NCI-H460 (cell line): ENCODE results near the gene NEK10. TPM values are rescaled to one million over a fixed set of nuclear protein-coding genes. Genes with fewer than 3 reads are reported as not detected.

Experiments
- DNase-seq: peaks from one replicate; pipeline ENCODE4 v3.0.0-alpha.2; 2016; ENCODE audit warnings: low read depth; ENCODE audit errors: extremely low read depth
- small RNA-seq, 2 experiments: library from RNA; depleted of rRNA; stranded (forward); fragments of <200 nt; gene quantifications; one replicate each; pipeline ENCODE3, GENCODE V24; 2014
- total RNA-seq: library from RNA; depleted of rRNA; stranded (reverse); fragments of >200 nt; shearing (Covaris generic); gene quantifications from 2 replicates; pipeline ENCODE4 v1.2.3, GENCODE V29; 2014; rRNA removed

NEK10 gene
- total RNA-seq, 1 experiment from 2014 or later = 1.5 TPM

DNA sequence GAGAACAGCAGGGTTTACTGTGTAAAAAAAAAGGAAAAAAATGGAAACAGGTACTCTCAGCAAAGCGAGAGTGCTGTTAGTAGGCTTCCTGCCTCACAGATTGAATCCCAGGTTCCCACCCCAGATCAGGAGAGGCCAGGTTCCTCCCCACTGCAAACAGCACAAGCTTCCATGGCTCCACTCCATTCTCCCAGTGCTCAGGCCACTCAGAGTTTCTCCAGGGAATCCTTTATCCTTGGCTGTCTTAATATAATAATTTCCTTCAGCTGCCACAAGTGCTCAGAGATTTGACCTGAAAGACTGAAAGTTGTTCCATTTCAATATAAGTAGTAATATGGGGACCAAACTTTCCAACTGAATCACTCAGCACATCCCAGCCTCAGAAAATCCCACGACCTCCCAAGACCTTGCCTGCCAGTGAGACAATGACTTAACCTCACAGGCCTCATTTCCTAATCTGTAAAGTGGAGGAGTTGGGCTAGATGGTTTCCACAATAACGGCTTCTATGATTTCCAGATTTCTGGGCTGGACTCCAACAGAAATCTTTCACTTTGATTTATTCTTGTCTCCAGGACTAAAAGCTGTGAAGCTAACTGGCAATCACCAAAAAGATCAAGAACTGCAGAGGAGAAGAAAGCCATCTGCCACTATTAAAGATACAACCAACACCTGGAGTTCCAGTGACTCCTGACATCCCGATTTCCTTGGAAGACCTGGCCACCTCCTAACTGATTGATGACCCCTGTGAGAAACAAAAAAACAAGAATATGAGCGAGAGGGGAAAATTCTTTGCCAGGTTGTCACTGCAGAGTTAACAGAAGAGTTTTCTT lies 289.5 kb downstream of the NEK10 start:
- DNase-seq = no peak

DNA sequence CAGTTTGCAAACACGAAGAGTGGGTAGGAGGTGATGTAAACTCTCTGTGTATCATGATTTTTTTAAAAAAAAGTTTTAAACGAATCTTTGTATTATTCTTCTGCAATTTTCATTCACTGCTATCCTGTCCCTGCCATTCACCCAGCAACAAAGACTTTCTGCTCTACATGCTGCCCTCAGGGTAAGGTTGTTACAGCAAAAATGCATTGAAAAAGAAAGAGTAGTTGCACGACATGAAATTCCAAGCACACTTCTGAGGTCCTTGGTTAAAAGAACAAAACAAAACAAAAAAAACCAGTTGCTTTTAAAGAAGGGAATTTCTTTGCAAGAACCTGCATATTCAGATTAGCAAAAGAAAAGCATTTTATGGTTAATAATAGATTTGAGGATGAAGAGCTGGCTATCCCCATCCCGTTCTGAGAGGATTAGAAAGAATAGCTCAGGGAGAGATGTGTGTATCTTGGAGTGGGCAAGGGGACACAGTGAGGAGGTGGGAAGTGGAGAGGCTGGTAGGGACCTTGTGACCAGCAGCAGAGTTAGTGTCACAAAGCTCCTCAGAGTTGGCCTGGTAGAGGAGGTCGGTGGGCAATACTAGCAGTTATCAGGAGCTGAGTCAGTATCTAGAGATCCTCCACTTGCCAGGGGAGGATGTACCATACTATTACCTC lies 290.8 kb downstream of the NEK10 start:
- no peak for DNase-seq

DNA sequence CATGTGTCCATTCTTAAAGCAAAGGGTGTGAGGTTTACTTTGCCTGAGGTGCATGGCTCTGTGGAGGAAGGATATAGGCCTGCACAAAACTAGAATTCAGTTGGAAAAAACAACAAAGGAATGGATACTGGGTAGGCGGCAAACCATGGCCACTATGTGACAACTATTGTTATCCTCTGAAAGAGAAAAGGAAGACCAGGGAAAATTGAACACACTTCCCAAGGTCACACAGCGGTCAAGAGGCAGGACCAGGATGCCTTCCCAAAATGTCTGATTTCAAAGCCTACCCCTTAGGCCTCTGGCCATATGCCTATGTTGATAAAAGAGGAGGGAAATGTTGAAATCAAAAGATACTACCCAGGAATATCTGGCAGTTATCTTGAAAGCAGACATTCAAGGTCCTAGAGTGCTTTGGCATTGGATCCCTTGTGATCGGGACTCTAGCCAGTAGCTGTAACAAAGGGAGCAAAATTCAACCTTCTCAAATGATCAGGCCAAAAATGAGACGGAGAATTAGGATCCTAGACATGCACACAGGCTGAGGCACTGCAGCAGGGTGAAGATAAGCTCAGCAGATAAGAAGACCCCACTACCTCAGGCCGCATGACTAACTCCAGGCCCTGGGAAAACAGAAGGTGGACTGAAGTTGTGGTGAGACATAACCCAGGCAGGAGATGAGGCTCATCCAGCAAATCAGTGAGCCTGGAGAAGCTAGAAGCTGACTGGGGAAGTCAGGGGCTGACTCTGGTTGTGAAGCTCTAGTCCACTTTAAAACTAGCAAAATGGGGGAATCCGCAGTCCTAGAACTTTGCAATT lies 292.2 kb downstream of the NEK10 start:
- no peak for DNase-seq

DNA sequence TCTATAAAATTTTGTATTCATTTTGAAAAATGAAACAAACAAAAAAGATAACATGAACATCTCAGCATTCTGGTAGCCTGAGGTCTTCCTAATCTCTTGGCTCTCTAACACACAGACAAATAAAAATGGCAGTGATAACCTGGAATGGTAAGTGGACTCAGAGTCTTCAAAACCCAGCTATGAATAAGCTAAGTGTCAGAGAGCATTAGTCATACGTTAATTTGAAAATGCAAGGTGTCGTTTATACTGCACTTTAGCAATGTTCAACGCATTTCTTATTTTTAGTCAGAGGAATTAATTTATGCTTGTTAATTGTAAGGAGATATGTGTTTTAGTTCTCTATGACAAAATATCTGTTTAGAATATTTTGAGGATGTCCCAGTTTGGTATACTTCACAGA lies 294.3 kb downstream of the NEK10 start:
- DNase-seq = no peak

DNA sequence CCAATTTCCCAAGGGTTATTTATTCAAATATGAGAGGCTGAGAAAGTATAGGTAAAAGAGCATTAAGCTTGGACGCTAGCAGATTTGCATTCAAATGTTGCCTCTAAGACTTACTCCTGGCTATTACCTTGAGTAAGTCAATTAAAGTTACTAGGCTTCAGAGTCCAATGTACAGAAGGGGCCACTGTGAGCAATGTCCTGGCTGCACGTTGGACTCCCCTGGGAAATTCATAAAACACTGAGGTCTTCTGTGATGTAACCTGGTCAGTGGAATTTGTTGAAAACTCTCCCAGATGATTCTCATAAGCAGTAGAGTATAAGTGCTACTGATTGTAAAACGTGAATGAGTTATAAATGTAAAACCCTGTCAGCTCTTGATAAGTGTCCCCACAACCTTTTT lies 295.3 kb downstream of the NEK10 start:
- no peak for DNase-seq

DNA sequence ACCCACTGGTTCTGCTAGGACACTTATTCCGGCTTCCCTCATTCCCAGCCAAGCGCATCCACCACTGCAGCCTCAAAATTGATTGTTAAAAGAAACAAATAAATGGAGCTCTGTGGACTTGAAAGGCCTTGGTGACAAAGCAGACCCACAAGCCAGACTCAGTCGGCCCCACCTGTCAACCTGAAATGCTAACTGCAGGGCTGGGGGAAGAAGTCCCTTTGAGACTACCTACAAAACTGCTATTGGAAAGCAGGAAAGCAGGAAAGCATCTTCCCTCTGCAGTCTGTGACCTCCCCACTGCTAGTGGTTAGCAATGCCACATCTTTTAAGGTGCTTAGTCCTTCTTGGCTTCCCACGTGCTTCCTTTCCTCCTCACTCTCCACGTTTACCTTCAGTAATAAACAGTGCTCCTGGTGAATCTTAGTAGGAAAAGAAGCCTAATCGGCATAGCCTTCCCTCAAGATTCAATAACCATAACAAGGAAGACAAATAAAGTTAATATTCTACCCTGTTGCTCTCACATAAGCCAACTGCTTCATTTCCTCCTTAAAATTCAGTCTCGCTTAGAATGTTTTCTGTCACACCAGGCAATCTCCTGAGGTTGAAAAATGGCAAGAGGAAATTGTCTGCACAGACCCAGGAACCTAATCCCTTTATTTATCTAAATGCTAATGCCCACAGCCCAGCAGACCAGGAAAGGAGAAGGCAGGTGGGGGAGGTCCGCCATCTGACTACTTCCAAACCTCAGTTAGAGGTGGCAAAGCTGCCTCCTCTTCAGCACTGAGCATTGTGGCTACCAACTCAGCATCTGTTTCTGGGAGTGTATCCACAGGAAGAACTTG lies 296.2 kb downstream of the NEK10 start:
- DNase-seq = no peak

DNA sequence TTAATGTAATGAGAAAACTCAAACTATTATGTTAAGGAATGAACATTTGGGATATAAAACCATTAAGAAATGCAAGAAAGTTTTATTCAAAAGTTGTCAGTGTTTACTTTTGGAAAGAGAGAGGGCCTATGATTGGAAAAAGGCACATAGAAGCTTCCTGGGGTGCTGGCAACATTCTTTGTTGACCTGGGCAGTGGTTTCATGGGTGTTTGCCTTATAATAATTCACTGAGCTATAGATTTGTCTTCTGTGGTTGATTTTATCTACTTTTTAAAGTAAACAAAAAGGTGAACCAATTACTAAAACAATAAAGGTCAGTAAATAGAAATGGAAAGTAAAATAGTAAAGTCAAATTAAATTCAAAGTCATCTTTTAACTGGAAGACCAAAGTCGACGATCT lies 308.8 kb downstream of the NEK10 start:
- DNase-seq = no peak

Small RNA genes lying within 50 kb of the gene (small RNA-seq; reads per million reads assigned to genes)
- gene MINOS1P3 (0 reads per million in 2 experiments), gene RNU6-342P (0 reads per million in 2 experiments)

Other genes starting within 250 kb of the NEK10 start
- 56.9 and 57.2 TPM in 2 replicates for gene SLC4A7, start 115.0 kb upstream of the NEK10 start, total RNA-seq